ENCODE data around the gene FAM72B.
"Not testable (repeated sequence)": the region's sequence is repeated elsewhere in the genome, so short reads cannot be mapped to it uniquely, and the experiment has no call there.

FAM72B gene

GRCh38 chr1:121155671-121156358, 28.3 kb downstream of the FAM72B start:
- not testable (repeated sequence) for H2BK5ac ChIP-seq (ENCODE audit: low read depth, low read length, poor library complexity); H3K79me1 ChIP-seq (ENCODE audit: low read length); H3K4me1 ChIP-seq (ENCODE audit: control insufficient read depth in 1 of 2, insufficient read depth in 2 of 2, low read length in 2 of 2); H2AK5ac ChIP-seq (ENCODE audit: low read length); H2BK120ac ChIP-seq (ENCODE audit: insufficient read depth, low read length, poor library complexity); H3K4ac ChIP-seq (ENCODE audit: low read depth, low read length); H3K23ac ChIP-seq (ENCODE audit: low read length); H2BK12ac ChIP-seq (ENCODE audit: low read length); H4K12ac ChIP-seq (ENCODE audit: low read depth, low read length); H3K4me3 ChIP-seq (ENCODE audit: low read depth, low read length); H3K79me2 ChIP-seq (ENCODE audit: control insufficient read depth, insufficient read depth, low read length, poor library complexity); H3K27ac ChIP-seq (ENCODE audit: low read depth, low read length); H3K27me3 ChIP-seq (ENCODE audit: insufficient read depth, low read length); H3K14ac ChIP-seq (ENCODE audit: low read length); H3K9ac ChIP-seq (ENCODE audit: low read length); H3K36me3 ChIP-seq (ENCODE audit: control insufficient read depth in 1 of 2, insufficient read depth in 2 of 2, low read length in 2 of 2); H3K18ac ChIP-seq (ENCODE audit: low read length); H2AFZ ChIP-seq (ENCODE audit: insufficient read depth, low read length, poor library complexity); H3K4me2 ChIP-seq (ENCODE audit: low read length); H3K9me3 ChIP-seq (ENCODE audit: insufficient read depth, low read depth, low read length); H4K8ac ChIP-seq (ENCODE audit: low read depth, low read length); H4K91ac ChIP-seq (ENCODE audit: low read depth, low read length)
- DNase-seq, result peak; percentile 0 to 25
- no CpG with 5 or more reads among the region's 6 CpGs for WGBS (ENCODE audit: extremely low coverage, insufficient coverage, insufficient read length)

DNA sequence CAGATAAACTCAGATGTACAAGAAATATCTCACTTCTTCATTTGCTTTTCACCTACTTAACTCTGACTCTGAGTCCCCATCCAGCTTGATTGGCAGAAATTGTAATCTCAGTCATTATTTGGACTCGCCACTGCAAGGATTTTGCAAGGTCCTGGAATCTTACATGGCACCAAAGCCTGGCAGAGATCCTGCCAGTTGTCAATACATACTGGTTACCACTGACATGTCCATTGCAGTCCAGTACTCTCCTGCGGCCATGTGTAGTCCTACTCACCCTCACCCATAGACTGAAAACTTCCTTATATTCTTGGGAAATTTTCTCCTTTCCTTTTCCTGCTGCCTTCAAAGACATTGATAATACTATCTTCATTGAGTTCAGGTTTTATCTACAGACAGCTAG, 29.3 kb downstream of the FAM72B start:
- not testable (repeated sequence) for H3K27me3 ChIP-seq (ENCODE audit: insufficient read depth, low read length); H2AFZ ChIP-seq (ENCODE audit: insufficient read depth, low read length, poor library complexity); H3K36me3 ChIP-seq (ENCODE audit: control insufficient read depth in 1 of 2, insufficient read depth in 2 of 2, low read length in 2 of 2); H3K4me3 ChIP-seq (ENCODE audit: low read depth, low read length); H3K9ac ChIP-seq (ENCODE audit: low read length); H2BK5ac ChIP-seq (ENCODE audit: low read depth, low read length, poor library complexity); H4K12ac ChIP-seq (ENCODE audit: low read depth, low read length); H3K9me3 ChIP-seq (ENCODE audit: insufficient read depth, low read depth, low read length); H4K91ac ChIP-seq (ENCODE audit: low read depth, low read length); H3K4me2 ChIP-seq (ENCODE audit: low read length); H3K79me2 ChIP-seq (ENCODE audit: control insufficient read depth, insufficient read depth, low read length, poor library complexity); H2AK5ac ChIP-seq (ENCODE audit: low read length); H3K23ac ChIP-seq (ENCODE audit: low read length); DNase-seq; H3K4ac ChIP-seq (ENCODE audit: low read depth, low read length); H3K27ac ChIP-seq (ENCODE audit: low read depth, low read length); H3K79me1 ChIP-seq (ENCODE audit: low read length); H3K14ac ChIP-seq (ENCODE audit: low read length); H4K8ac ChIP-seq (ENCODE audit: low read depth, low read length); H2BK120ac ChIP-seq (ENCODE audit: insufficient read depth, low read length, poor library complexity); H2BK12ac ChIP-seq (ENCODE audit: low read length); H3K4me1 ChIP-seq (ENCODE audit: control insufficient read depth in 1 of 2, insufficient read depth in 2 of 2, low read length in 2 of 2); H3K18ac ChIP-seq (ENCODE audit: low read length)
- no CpG with 5 or more reads among the region's 2 CpGs for WGBS (ENCODE audit: extremely low coverage, insufficient coverage, insufficient read length)

DNA sequence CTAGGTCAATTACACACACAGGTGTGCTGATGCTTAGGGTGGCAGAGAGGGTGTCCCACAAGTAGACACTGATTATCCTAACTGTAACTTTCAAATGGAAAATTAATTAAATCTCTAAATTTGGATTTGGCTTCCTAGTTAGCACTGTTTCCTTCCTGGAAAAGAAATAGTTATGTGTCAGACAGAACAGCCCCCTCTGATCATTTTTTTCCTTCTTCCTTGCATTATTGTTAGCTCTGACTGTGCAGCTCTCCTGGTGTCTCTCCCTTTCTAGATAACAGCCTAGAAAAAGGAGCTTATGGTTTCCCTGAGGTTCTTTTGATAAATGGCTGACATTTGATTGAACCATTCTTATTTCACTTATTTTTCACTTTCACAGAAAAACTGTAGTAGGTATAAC, 31.4 kb downstream of the FAM72B start:
- H3K36me3 ChIP-seq (ENCODE audit: control insufficient read depth in 1 of 2, insufficient read depth in 2 of 2, low read length in 2 of 2); H3K79me2 ChIP-seq (ENCODE audit: control insufficient read depth, insufficient read depth, low read length, poor library complexity); H4K8ac ChIP-seq (ENCODE audit: low read depth, low read length); H4K91ac ChIP-seq (ENCODE audit: low read depth, low read length); H3K14ac ChIP-seq (ENCODE audit: low read length); H3K4me3 ChIP-seq (ENCODE audit: low read depth, low read length); H3K27ac ChIP-seq (ENCODE audit: low read depth, low read length); DNase-seq; H3K4ac ChIP-seq (ENCODE audit: low read depth, low read length); H2BK5ac ChIP-seq (ENCODE audit: low read depth, low read length, poor library complexity); H3K9me3 ChIP-seq (ENCODE audit: insufficient read depth, low read depth, low read length); H2BK12ac ChIP-seq (ENCODE audit: low read length); H3K9ac ChIP-seq (ENCODE audit: low read length); H2BK120ac ChIP-seq (ENCODE audit: insufficient read depth, low read length, poor library complexity); H2AFZ ChIP-seq (ENCODE audit: insufficient read depth, low read length, poor library complexity); H3K23ac ChIP-seq (ENCODE audit: low read length); H2AK5ac ChIP-seq (ENCODE audit: low read length); H4K12ac ChIP-seq (ENCODE audit: low read depth, low read length); H3K4me2 ChIP-seq (ENCODE audit: low read length); H3K18ac ChIP-seq (ENCODE audit: low read length); H3K27me3 ChIP-seq (ENCODE audit: insufficient read depth, low read length); H3K79me1 ChIP-seq (ENCODE audit: low read length); H3K4me1 ChIP-seq (ENCODE audit: control insufficient read depth in 1 of 2, insufficient read depth in 2 of 2, low read length in 2 of 2): not testable (repeated sequence)

DNA sequence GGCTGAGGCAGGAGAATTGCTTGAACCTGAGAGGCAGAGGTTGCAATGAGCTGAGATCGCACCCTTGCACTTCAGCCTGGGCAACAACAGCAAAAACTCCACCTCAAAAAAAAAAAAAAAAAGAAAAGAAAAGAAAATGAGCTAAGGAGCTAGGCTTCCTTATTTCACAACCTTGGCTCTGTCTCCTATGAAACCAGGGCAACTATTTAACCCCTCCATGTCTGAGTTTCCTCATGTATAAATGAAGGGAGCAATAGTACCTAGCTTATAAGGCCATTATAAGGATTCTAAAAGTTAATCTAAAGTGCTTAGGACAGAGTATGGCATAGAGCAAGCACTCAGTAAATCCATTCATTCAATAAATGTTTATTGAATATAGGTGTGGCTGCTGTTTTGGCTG, 32.8 kb downstream of the FAM72B start:
- not testable (repeated sequence) for H2AK5ac ChIP-seq (ENCODE audit: low read length); DNase-seq; H3K14ac ChIP-seq (ENCODE audit: low read length); H2BK12ac ChIP-seq (ENCODE audit: low read length); H3K9ac ChIP-seq (ENCODE audit: low read length); H3K27ac ChIP-seq (ENCODE audit: low read depth, low read length); H2BK120ac ChIP-seq (ENCODE audit: insufficient read depth, low read length, poor library complexity); H4K8ac ChIP-seq (ENCODE audit: low read depth, low read length); H4K12ac ChIP-seq (ENCODE audit: low read depth, low read length); H3K9me3 ChIP-seq (ENCODE audit: insufficient read depth, low read depth, low read length); H3K79me2 ChIP-seq (ENCODE audit: control insufficient read depth, insufficient read depth, low read length, poor library complexity); H3K4me2 ChIP-seq (ENCODE audit: low read length); H3K4me3 ChIP-seq (ENCODE audit: low read depth, low read length); H4K91ac ChIP-seq (ENCODE audit: low read depth, low read length); H3K18ac ChIP-seq (ENCODE audit: low read length); H3K4me1 ChIP-seq (ENCODE audit: control insufficient read depth in 1 of 2, insufficient read depth in 2 of 2, low read length in 2 of 2); H3K4ac ChIP-seq (ENCODE audit: low read depth, low read length); H3K27me3 ChIP-seq (ENCODE audit: insufficient read depth, low read length); H2AFZ ChIP-seq (ENCODE audit: insufficient read depth, low read length, poor library complexity); H3K36me3 ChIP-seq (ENCODE audit: control insufficient read depth in 1 of 2, insufficient read depth in 2 of 2, low read length in 2 of 2); H2BK5ac ChIP-seq (ENCODE audit: low read depth, low read length, poor library complexity); H3K79me1 ChIP-seq (ENCODE audit: low read length); H3K23ac ChIP-seq (ENCODE audit: low read length)
- no CpG with 5 or more reads among the region's 1 CpG for WGBS (ENCODE audit: extremely low coverage, insufficient coverage, insufficient read length)
